Gastroesophageal sphincter (tissue), 4 donors: Measurements from ENCODE around the gene RANBP9. TPM values are rescaled to one million over a fixed set of nuclear protein-coding genes. Genes with fewer than 3 reads are reported as not detected.

Experiments used
- ATAC-seq: fragments of 150-250 bp; one replicate; pipeline ENCODE4 v1.9.1; 2016; ENCODE audit warnings: mild to moderate bottlenecking, moderate library complexity
- H3K27ac ChIP-seq, 4 donors: fragments of 200-600 bp; sonication (generic) in 3 of 4; 1 replicate in 3 of 4; 2 replicates in 1 of 4; pipeline ENCODE4 v1.5.1; 2016 to 2019
- H3K27me3 ChIP-seq: fragments of 200-600 bp; sonication (generic); one replicate; pipeline ENCODE4 v1.5.1; 2019
- H3K36me3 ChIP-seq, 2 donors: fragments of 200-600 bp; sonication (generic); one replicate each; pipeline ENCODE4 v1.5.1; 2019; ENCODE audit warnings: control low read depth in 1 of 2
- H3K4me1 ChIP-seq, 3 donors: fragments of 200-600 bp; sonication (generic); 1 replicate in 2 of 3; 2 replicates in 1 of 3; pipeline ENCODE4 v1.5.1; 2016 to 2019; ENCODE audit warnings: control low read depth in 2 of 3
- H3K4me3 ChIP-seq, 2 donors: fragments of 200-600 bp; sonication (generic); one replicate each; pipeline ENCODE4 v1.5.1; 2019; ENCODE audit warnings: mild to moderate bottlenecking in 1 of 2, moderate library complexity in 1 of 2
- H3K9me3 ChIP-seq, 3 donors: fragments of 200-600 bp; sonication (generic); one replicate each; pipeline ENCODE4 v1.5.1; 2017 to 2019; ENCODE audit warnings: control low read depth in 2 of 3
- CTCF ChIP-seq, 4 experiments: fragments of 200-600 bp in 2 of 4; fragments of 450-650 bp in 2 of 4; sonication (generic) in 1 of 4; IDR thresholded peaks; one replicate each; pipeline ENCODE4 v1.5.1; 2017 to 2019; ENCODE audit warnings: antibody characterized with exemption in 4 of 4, mild to moderate bottlenecking in 2 of 4, moderate library complexity in 2 of 4
- EP300 ChIP-seq: sonication (generic); formaldehyde crosslinking; IDR thresholded peaks from one replicate; pipeline ENCODE4 v1.6.1; 2017; ENCODE audit warnings: antibody characterized with exemption, mild to moderate bottlenecking
- POLR2A ChIP-seq, 2 donors: fragments of 450-650 bp; IDR thresholded peaks; one replicate each; pipeline ENCODE4 v1.6.1; 2017; ENCODE audit warnings: antibody characterized with exemption in 2 of 2, mild to moderate bottlenecking in 2 of 2, moderate library complexity in 1 of 2
- POLR2AphosphoS5 ChIP-seq: sonication (generic); formaldehyde crosslinking; IDR thresholded peaks from one replicate; pipeline ENCODE4 v1.6.1; 2017; ENCODE audit warnings: antibody characterized with exemption
- WGBS, 2 donors: methylation state at CpG; one replicate each; pipeline ENCODE4 v1.1.5; 2018; ENCODE audit warnings: low coverage in 1 of 2; 5-methylcytosine and 5-hydroxymethylcytosine counted together
- total RNA-seq, 4 donors: library from RNA; depleted of rRNA; stranded (reverse); fragments of >200 nt; gene quantifications; one replicate each; pipeline ENCODE4 v1.1.0, GENCODE V29; 2016

The RANBP9 gene
- total RNA-seq, 4 donors from 2014 or later, result 39.1 to 59.9 (median 52.1) TPM

GRCh38 chr6:13629459-13630116, 82.0 kb downstream of the RANBP9 start:
- Histone ChIP-seq H3K4me3 (no peak overlapping the region), H3K9me3 (no peaks in the 10 kb centered on the region), H3K27ac (no peak overlapping the region), H3K36me3 (peaks cover 0 to 86% of the 10 kb centered on the region in 2 donors), H3K27me3 (no peaks in the 10 kb centered on the region), H3K4me1 (peaks cover 0 to 10% (median 0%) of the 10 kb centered on the region in 3 donors)
- TF ChIP-seq POLR2AphosphoS5 (no peak), POLR2A (IDR thresholded peaks at IDR 0.05) (no peak), CTCF (IDR thresholded peaks at IDR 0.05) (no peak), EP300 (no peak)
- 59 to 70% methylated on average over 4 of the region's 4 CpGs for WGBS, 2 donors
- no peak for ATAC-seq

GRCh38 chr6:13624871-13625288, 86.8 kb downstream of the RANBP9 start:
- no peak overlapping the region for H3K27ac ChIP-seq
- H3K4me3 ChIP-seq, result no peak overlapping the region
- H3K9me3 ChIP-seq, result no peaks in the 10 kb centered on the region
- peaks cover 10 to 97% of the 10 kb centered on the region in 2 donors for H3K36me3 ChIP-seq
- TF ChIP-seq POLR2AphosphoS5, result no peak
- TF ChIP-seq EP300, result no peak
- peak in 3 of 4 experiments; percentile 14 to 31 (median 24) for TF ChIP-seq CTCF (IDR thresholded peaks at IDR 0.05)
- TF ChIP-seq POLR2A (IDR thresholded peaks at IDR 0.05), result no peak
- no peak for ATAC-seq
- H3K27me3 ChIP-seq, result no peaks in the 10 kb centered on the region
- no peaks in the 10 kb centered on the region for H3K4me1 ChIP-seq
- WGBS, 2 donors, result 50 to 64% methylated on average over 1 to 3 of the region's 4 CpGs

GRCh38 chr6:13617066-13617465, 94.6 kb downstream of the RANBP9 start:
- Histone ChIP-seq H3K27ac (no peak overlapping the region), H3K4me3 (no peak overlapping the region), H3K36me3 (peaks cover 10 to 65% of the 10 kb centered on the region in 2 donors), H3K4me1 (peaks cover 8 to 30% (median 8%) of the 10 kb centered on the region in 3 donors), H3K27me3 (no peaks in the 10 kb centered on the region), H3K9me3 (no peaks in the 10 kb centered on the region)
- TF ChIP-seq EP300 (no peak), POLR2AphosphoS5 (no peak), POLR2A (IDR thresholded peaks at IDR 0.05) (no peak), CTCF (IDR thresholded peaks at IDR 0.05) (no peak)
- WGBS, 2 donors, result 74 to 78% methylated on average over 2 of the region's 2 CpGs
- no peak for ATAC-seq

- Histone ChIP-seq H3K9me3 (no peaks in the 10 kb centered on the region), H3K27me3 (no peaks in the 10 kb centered on the region), H3K4me3 (peak overlapping the region; percentile 87 to 93), H3K36me3 (peaks cover under 1 to 58% of the 10 kb centered on the region in 2 donors), H3K4me1 (peaks cover 8 to 30% (median 8%) of the 10 kb centered on the region in 3 donors), H3K27ac (peak overlapping the region; percentile 64 to 93 (median 88))
- WGBS, 2 donors, result 0% methylated on average over 12 to 14 of the region's 14 CpGs
- ATAC-seq, result peak; percentile 44
- TF ChIP-seq CTCF (IDR thresholded peaks at IDR 0.05), result no peak
- TF ChIP-seq EP300, result no peak
- no peak for TF ChIP-seq POLR2AphosphoS5
- TF ChIP-seq POLR2A (IDR thresholded peaks at IDR 0.05), result no peak
These were observed 95.9 kb downstream of the RANBP9 start for GRCh38 chr6:13615792-13616120.
